ENCODE measurements around the gene CEP85. TPM values are rescaled to one million over a fixed set of nuclear protein-coding genes. Genes with fewer than 3 reads are reported as not detected.
"Not testable (repeated sequence)": the region's sequence is repeated elsewhere in the genome, so short reads cannot be mapped to it uniquely, and the experiment has no call there.

Gene CEP85
- total RNA-seq, 3 donors from 2014 or later = 10.7 to 15.9 (median 15.6) TPM

DNA sequence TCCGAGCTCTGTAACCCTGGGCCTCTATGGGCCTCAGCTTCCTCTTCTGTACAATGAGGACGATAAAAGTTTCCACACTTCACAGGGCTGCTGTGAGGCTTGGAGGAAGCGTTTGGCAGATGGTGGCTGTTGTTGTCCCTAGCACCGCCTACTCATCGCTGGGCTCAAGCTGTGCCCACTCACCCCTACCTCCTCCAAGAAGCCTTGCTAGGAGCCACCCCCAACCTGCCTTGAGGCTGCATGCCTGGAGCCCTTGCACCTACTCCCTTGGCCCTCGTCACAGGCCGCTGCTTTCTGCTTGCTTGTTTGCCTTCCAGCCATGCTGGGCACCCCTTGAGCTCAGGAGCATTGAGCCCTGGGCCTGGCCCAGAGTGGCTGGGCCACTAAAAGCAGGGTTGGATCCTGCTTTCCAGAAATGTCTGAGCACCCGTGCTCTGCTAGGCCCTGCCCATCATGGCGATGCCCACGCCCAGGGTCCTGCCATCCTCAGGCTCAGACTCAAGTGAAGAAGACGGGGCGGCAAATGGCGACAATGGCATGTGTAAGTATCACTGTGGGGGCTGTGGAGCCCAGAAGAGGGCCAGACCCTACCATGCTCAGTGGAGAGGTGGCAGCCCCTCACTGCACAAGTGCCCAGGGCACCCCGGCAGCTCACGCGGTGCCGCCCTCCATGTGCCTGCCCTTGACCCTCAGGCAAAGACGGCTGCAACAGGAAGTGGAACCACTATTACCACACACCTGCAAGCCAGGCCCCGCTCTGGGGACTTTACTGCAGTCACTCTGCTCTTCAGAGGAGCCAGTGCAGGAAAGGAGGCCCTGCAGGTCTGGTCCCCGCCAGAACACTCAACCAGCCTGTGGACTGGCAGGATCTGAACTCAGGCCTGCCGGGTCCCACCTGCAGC, 55.4 kb downstream of the CEP85 start:
- TF ChIP-seq, protein P1, sequence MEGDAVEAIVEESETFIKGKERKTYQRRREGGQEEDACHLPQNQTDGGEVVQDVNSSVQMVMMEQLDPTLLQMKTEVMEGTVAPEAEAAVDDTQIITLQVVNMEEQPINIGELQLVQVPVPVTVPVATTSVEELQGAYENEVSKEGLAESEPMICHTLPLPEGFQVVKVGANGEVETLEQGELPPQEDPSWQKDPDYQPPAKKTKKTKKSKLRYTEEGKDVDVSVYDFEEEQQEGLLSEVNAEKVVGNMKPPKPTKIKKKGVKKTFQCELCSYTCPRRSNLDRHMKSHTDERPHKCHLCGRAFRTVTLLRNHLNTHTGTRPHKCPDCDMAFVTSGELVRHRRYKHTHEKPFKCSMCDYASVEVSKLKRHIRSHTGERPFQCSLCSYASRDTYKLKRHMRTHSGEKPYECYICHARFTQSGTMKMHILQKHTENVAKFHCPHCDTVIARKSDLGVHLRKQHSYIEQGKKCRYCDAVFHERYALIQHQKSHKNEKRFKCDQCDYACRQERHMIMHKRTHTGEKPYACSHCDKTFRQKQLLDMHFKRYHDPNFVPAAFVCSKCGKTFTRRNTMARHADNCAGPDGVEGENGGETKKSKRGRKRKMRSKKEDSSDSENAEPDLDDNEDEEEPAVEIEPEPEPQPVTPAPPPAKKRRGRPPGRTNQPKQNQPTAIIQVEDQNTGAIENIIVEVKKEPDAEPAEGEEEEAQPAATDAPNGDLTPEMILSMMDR (IDR thresholded peaks at IDR 0.05) = no peak
- intact Hi-C loops (cut with DNase I, micrococcal nuclease) = no loop called here
- Histone ChIP-seq H3K36me3 (ENCODE audit: low read depth) (no peaks in the 10 kb centered on the region), H3K9me3 (no peaks in the 10 kb centered on the region), H3K4me3 (no peak overlapping the region), H3K4me1 (ENCODE audit: low read depth) (peaks cover 36% of the 10 kb centered on the region)
- DNase-seq = peak in 2 of 3 donors; percentile 24 to 85
- peak; percentile 37 for ATAC-seq

DNA sequence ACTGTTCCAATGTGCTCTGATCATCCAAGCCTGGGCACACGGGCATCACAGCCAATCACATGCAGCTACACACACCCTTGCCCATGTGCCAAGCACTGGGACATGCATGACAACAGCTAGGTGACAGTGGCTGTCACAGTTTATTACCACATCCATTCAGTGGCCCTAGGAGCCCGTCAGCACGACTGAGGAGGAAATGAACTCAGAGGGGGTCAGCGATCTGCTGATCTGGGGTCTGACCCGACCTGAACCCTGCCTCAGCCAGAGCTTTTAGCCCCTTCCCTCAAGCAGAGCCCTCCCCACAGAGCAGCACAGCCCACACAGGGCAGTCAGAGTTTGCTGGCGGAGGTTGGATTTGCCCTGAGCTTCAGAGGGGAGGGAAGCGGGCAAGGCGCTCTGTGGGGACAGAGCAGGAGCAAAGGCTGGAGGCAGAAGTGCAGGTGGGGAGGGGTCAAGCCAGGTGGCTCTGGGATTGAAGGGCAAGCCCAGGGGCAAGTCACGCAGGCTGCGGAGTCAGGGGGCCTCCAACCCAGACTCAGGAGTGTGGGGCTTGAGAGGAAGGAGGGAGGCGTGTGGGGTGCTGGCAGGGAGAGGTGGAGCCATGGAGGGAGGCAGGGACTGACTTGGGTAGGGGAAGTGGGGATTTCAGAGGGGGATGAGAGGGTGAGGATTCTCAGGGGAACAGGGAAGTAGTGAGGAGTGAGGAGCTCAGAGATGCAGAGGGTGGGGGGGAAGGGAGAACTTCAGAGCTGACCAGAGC, 56.3 kb downstream of the CEP85 start:
- DNase-seq (peak in 1 of 3 donors; percentile 62), ATAC-seq (peak; percentile 2)
- TF ChIP-seq, protein P1 (IDR thresholded peaks at IDR 0.05) = no peak
- intact Hi-C loops (cut with DNase I, micrococcal nuclease) = no loop called here
- H3K9me3 ChIP-seq = no peaks in the 10 kb centered on the region
- peaks cover 29% of the 10 kb centered on the region for H3K4me1 ChIP-seq (ENCODE audit: low read depth)
- H3K36me3 ChIP-seq (ENCODE audit: low read depth) = no peaks in the 10 kb centered on the region
- no peak overlapping the region for H3K4me3 ChIP-seq

GRCh38 chr1:26290882-26291261, 56.9 kb downstream of the CEP85 start:
- intact Hi-C loops (cut with DNase I, micrococcal nuclease) = no loop called here
- Histone ChIP-seq H3K4me3 (no peak overlapping the region), H3K9me3 (no peaks in the 10 kb centered on the region), H3K36me3 (ENCODE audit: low read depth) (no peaks in the 10 kb centered on the region), H3K4me1 (ENCODE audit: low read depth) (peaks cover 28% of the 10 kb centered on the region)
- no peak for DNase-seq
- TF ChIP-seq, protein P1 (IDR thresholded peaks at IDR 0.05) = no peak
- no peak for ATAC-seq

DNA sequence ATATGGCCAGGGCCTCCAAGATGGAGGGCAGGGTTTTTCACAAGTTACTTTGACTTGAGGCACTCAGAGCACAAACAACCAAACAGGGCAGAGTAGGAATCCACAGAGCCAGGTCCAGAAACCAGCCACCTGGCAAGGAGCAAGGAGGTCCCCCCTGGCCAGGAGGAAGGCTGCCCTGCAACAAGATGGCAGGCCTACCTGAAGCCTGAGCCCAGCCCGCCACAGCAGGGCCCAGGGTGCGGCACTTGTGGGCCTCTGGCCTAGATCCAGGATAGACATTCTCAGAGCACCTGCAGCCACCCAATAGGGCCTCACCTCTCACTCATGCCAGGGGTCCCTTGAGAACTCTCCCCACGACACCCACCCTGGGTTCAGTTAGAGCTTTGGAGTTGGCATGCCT, 57.4 kb downstream of the CEP85 start:
- no peaks in the 10 kb centered on the region for H3K36me3 ChIP-seq (ENCODE audit: low read depth)
- DNase-seq (no peak), ATAC-seq (no peak)
- intact Hi-C loops (cut with DNase I, micrococcal nuclease) = no loop called here
- H3K4me1 ChIP-seq (ENCODE audit: low read depth) = peaks cover 23% of the 10 kb centered on the region
- H3K4me3 ChIP-seq = no peak overlapping the region
- TF ChIP-seq, protein P1 (IDR thresholded peaks at IDR 0.05) = no peak
- H3K9me3 ChIP-seq = no peaks in the 10 kb centered on the region

DNA sequence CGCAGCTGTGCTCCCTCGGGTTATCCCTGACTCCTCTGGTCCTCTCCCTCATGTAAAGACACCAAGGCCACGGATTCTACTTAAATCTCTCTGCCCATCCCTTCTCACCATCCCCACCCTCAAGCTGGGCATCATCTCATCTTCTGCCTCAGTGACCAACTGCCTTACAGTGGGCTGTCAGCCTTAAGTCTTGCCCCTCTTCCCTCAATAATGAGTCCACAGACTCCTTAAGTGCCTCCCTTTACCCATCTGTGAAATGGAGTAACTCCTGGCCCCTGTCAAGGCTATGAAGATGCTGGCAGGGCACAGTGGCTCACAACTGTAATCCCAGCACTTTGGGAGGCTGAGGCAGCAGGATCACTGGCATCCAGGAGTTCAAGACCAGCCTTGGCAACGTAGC, 57.9 kb downstream of the CEP85 start:
- TF ChIP-seq, protein P1 (IDR thresholded peaks at IDR 0.05) = no peak
- Histone ChIP-seq H3K36me3 (ENCODE audit: low read depth) (no peaks in the 10 kb centered on the region), H3K4me3 (no peak overlapping the region), H3K9me3 (no peaks in the 10 kb centered on the region), H3K4me1 (ENCODE audit: low read depth) (peaks cover 20% of the 10 kb centered on the region)
- no peak for DNase-seq
- intact Hi-C loops (cut with DNase I, micrococcal nuclease) = no loop called here
- no peak for ATAC-seq

- intact Hi-C loops (cut with DNase I, micrococcal nuclease); DNase-seq; ATAC-seq; H3K4me3 ChIP-seq; H3K9me3 ChIP-seq; H3K36me3 ChIP-seq (ENCODE audit: low read depth): not testable (repeated sequence)
- peaks cover 20% of the 10 kb centered on the region for H3K4me1 ChIP-seq (ENCODE audit: low read depth)
Measured at GRCh38 chr1:26292735-26293134, 58.7 kb downstream of the CEP85 start.

Measured in mucosa of descending colon (tissue), 3 donors.